Fibroblast of gingiva (primary cell): ENCODE results near the gene INPP4A.
"Not testable (repeated sequence)": the region's sequence is repeated elsewhere in the genome, so short reads cannot be mapped to it uniquely, and the experiment has no call there.

Experiments used
- DNase-seq: peaks from one replicate; pipeline ENCODE4 v3.0.0-alpha.2; 2011; ENCODE audit warnings: low read depth

The INPP4A gene

DNA sequence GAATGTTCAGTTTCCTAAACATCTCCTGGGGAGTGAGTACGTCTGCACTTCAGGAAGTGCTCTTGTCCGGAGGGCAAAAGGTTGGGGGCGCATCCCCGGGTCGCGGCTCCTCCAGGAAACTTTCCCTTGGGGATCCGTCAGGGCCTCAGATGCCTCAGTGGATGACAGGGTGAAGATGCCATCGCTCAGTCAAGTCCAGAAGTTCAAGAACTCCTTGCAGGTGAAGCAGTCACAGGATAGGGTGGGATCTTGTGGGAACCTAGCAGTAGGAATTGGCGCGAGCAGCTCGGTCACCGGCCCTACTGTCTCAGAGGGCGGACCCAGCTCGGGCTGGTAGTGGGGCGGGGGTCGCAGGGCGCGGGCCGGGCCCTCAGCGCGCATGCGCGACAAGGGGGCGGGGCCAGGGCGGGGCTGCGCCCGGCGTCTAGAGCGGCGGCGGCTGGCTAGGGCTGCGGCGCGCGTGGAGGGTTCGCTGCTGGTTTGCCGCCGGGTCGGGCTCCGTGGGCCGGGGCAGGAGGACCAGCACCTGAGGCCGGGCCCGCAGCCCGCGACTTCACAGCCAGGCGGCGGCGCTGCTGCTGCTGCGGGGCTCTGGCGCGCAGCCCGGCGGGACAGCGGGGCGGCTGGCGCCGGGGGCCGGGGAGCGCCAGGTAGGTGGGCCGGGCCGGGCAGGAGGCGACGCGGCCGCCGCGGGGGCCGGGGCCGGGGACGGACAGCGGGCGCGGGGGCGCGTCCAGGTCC, at the start of gene INPP4A:
TSS of gene INPP4A (plus strand) at position 423 of the 741 bp plus-strand sequence. CDS start 75,191 bp downstream, outside the sequence.
- DNase-seq, result peak; percentile 49

DNA sequence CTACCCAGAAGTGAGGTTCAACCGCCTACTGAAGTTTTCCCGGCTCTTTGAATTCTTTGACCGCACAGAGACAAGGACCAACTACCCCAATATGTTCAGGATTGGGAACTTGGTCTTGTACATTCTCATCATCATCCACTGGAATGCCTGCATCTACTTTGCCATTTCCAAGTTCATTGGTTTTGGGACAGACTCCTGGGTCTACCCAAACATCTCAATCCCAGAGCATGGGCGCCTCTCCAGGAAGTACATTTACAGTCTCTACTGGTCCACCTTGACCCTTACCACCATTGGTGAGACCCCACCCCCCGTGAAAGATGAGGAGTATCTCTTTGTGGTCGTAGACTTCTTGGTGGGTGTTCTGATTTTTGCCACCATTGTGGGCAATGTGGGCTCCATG, 48.7 kb upstream of the INPP4A start:
- no peak for DNase-seq

DNA sequence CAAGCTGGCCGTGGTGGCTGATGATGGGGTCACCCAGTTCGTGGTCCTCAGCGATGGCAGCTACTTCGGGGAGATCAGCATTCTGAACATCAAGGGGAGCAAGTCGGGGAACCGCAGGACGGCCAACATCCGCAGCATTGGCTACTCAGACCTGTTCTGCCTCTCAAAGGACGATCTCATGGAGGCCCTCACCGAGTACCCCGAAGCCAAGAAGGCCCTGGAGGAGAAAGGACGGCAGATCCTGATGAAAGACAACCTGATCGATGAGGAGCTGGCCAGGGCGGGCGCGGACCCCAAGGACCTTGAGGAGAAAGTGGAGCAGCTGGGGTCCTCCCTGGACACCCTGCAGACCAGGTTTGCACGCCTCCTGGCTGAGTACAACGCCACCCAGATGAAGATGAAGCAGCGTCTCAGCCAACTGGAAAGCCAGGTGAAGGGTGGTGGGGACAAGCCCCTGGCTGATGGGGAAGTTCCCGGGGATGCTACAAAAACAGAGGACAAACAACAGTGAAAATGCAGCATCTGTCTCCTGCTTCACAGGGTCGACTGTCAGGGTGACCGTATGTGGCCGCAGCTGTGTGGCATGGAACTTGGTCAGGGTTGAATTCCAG, 47.8 kb upstream of the INPP4A start:
- DNase-seq, result no peak

DNA sequence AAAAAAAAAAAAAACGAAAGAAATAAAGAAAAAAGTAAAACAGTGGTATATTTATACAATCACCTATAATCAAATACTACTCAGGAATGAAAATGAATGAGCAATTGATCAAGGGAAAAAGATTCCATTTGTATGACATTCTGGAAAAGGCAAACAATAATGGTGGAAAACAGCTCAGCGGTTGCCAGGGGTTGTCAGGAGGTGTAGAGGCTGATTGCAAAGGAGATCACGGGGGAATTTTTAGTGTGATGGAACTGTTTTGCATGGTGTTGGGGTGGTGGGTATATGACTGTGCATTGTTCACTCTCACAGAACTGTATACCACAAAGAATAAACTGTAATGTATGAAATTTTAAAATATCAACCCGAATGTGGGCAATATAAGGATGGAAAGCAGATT, 45.5 kb upstream of the INPP4A start:
- DNase-seq, result no peak

DNA sequence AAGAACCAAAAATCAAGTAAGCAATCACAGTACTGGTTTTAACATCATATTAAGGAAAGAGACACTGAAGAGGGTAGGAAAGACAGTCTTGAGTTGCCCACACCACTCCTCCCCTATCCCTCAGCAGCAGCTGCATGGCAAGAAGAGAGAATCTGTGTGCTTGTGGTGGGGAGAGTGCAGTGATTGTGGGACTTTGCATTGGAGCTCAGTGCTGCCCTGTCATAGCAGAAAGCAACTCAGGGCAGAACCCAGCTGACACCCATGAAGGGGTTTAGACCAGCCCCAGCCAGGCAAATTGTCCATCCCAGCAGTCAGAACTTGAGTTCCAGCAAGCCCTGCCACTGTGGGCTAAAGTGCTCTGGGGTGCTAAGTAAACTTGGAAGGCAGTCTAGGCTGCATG, 40.8 kb upstream of the INPP4A start:
- DNase-seq, result no peak

DNA sequence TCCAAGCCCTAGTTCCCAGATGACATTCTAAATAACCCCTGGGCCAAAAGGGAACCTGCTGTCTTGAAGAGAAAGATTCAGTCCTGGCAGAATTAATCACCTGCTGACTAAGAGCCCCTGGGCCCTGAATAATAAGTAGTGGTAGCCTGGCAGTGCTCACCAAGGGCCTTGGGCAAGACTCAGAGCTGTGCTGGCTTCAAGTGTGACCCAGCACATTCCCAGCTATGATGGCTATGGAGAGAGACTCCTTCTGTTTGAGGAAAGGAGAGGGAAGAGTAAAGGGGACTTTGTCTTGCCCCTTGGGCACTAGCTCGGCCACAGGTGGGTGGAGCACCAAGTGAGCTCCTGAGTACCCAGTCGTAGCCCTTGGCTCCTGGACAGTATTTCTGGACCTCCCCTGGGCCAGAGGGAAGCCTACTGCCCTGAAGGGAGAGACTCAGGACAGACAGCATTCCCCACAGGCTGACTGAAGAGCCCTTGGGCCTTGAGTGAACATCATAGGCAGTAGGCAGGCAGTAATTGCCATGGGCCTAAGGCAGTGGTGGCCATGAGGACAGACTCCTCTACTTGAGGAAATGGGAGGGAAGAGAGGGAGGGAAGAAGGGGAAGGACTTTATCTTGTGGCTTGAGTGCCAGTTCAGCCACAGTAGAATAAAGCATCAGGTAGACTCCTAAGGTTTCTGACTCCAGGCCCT, 40.0 kb upstream of the INPP4A start:
- no peak for DNase-seq

DNA sequence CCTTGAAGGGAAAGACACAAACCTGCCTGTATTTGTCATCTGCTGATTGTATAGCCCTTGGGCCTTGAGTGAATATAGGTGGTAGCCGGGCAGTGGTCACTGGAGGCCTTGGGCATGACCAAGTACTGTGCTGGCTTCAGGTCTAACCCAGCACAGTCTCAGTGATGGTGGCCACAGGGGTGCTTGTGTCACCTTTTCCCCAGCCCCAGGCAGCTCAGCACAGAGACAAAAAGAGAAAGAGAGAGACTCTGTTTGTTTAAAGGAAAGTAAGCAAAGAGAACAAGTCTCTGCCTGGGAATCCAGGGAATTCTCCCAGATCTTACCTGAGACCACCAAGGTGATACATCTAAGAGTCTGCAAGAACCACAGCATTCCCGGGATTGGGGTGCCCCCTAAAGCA, 39.4 kb upstream of the INPP4A start:
- DNase-seq, result no peak

DNA sequence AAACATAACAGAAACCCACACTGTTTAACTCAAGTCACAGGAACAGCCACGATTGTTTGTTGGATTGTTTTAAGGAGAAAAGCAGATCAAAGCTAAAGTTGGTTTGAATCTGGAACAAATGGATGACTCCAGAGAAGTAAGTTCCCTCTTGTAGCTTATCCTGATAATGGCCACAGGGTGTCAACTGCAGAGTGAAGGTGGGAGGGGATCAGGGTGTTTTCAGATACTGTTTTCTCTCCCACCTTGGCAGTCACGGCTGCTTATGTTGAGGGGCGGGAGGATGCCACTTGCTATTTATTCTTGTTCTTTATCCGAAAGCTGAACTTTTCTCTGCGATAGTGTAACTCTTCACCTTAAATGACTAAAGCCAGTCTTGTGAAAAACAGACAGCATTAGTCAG, 36.5 kb upstream of the INPP4A start:
- DNase-seq, result no peak

DNA sequence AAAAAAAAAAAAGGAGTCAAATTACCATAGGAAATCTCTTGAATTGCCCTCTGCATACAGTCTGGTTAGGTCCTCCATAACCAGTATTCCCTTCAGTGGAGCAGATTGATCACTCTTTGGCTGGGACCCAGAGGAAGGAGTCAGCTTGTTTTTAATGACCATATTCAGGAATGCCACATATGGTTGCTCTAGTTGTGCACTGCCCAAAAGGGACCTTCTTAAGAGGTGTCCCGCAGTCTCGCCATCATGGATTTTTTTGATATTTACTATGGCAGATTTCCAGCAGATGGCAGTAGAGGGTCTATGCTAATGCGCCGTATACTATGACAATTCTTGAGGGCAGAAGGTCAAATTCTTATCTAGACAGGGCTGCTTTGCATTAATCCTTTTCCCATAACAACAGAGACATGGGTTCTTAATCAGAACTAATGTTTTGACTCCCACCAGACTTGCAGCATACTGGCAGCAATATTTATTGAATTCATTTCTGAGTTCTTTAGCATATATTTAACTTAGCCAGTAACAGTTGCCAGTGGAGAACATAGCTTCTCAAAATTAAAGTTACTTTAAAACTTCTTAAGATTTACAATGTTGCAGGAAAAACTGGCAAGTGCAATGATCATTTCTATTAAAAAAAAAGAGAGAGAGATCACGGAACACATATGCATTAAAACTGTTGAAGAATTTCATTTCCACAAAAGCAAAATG, 31.8 kb upstream of the INPP4A start:
- DNase-seq, result peak; percentile 21

DNA sequence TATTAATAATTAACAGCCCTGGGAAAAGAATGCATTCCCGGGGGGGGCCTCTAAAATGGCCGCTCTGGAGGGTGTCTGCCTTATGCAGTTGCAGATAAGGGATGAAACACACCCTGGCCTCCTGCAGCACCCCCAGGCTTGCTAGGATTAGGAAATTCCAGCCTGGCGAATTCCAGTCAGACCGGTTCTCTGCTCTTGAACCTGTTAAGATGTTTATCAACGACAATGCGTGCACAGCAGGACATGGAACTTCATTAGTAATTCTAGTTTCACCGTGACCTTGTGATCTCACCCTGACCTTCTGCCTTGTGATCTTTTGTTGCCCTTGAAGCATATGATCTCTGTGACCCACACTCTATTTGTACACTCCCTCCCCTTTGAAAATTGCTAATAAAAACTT, 30.4 kb upstream of the INPP4A start:
- not testable (repeated sequence) for DNase-seq

DNA sequence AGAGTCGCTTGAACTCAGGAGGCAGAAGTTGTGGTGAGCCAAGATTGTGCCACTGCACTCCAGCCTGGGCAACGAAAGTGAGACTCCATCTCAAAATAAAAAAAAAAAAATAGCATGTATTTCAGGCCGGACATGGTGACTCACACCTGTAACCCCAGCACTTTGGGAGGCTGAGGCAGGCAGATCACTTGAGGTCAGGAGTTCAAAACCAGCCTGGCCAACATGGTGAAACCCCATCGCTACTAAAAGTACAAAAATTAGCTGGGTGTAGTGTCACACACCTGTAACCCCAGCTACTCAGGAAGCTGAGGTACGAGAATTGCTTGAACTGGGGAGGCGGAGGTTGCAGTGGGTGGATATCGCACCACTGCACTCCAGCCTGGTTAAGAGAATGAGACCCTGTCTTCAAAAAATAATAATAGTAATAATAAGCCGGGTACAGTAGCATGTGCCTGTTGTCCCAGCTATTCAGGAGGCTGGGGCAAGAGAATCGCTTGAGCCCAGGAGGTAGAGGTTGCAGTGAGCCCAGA, 28.9 kb upstream of the INPP4A start:
- not testable (repeated sequence) for DNase-seq

DNA sequence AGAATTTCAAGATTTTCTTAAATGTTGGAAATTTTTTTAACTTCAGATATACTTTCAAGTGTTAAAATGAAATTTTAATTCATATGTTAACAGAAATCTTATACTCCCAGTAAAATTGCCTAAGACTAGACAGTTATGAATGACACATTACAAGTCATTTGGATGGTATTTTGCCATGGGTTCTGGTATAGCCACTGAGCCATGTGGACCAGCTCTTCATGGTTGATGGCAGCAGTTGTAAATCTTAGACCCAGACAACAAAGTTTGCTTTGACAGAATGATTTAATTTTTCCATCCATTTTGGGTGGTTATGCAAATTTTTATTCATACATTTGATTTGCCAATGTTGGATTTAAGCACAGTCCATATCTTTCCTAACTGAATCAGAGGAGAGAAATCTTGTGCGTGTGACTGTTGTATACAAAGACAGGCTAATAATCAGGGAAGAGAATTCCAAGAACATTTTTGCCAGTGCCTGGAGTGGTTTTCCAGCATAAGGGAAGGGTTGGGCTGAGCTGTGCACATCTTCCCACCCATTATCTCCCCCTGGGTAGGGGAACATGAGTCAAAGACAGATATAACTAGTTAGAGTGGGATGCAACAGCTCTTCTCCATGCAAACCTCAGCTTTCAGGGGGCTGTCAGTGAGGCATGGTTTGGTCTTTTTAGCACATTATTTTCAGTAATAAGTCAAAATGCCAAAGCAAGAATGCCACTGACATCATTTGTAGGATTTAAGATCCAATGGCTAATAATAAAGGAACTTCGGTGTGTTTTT, 28.1 kb upstream of the INPP4A start:
- DNase-seq, result no peak

DNA sequence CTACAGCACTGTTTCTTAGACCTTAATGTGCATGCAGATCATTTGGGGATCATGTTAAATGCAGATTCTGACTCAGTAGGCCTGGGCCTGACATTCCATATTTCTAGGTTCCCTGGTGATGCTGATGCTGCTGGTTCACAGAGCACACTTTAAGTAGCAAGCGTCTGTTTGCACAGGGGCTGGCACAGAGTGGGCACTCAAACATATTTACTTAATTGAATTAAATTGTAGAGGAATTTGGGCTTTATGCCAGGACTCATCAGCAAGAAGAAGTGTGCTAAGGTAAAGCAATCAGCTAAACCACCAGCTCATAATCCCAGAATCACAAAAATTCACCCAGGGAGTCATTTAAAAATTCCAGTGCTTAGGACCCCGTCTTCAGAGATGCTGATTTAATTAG, 25.1 kb upstream of the INPP4A start:
- DNase-seq, result no peak

DNA sequence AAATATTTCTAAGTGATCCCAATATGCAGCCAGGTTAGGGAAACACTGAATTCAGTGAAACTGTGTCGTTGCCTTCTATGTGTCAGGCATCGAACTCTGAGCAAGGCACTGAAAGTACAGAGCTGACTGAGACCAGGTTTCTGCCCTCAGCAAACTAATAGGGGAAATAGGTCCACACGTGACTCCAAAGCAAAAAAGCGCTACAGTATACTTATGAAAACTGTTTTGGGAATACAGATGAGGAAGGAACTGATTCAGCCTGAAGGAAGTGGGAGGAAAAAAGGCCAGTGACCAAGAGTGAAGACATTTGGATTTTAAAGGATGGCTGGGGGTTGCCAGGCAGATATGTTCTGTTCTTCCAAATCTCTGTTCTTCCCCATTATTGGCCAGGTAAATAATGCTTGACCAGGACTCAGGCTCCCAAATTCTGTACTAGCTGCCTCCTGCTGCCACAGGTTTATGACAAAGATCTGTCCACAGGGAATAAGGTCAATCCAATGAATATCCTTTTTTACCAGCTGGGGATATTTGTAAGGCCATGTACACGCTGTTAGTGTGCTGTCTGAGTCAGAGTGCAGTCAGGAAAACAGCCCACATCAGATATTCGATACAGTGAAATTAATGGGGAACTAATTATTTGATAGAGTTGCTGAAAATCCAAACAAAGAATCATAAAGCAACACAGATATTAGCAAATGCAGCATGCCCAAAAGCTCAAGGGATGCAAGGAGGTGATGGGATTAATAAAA, 24.5 kb upstream of the INPP4A start:
- DNase-seq, result no peak

DNA sequence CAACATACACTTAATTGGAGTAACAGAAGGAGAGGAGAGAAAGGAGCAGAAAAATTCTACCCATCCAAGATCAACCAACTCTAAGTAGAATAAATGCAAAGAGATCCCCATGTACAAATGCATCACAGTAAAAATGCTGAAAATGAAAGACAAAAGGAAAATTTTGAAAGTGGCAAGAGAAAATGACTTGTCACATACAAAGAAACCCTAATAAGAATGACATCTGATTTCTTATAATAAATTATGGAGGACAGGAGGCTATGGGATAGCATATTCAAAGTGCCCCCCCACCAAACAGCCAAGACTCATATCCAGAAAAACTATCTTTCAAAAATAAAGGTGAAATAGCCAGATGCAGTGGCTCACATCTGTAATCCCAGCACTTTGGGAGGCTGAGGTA, 22.2 kb upstream of the INPP4A start:
- no peak for DNase-seq

DNA sequence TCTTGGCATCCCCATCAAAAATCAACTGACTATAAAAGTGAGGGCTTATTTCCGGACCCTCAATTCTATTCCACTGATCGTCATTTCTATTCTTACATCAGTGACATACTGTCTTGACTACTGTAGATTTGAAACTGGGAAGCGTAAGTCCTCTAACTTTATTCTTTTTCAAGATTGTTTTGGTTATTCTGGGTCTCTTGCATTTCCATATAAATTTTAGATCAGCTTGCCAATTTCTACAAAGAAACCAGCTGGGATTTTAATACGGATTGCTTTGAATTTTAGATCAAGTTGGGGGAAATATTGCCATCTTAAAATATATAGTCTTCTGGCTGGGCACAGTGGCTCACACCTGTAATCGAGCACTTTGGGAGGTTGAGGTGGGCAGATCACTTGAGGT, 17.9 kb upstream of the INPP4A start:
- DNase-seq, result no peak

DNA sequence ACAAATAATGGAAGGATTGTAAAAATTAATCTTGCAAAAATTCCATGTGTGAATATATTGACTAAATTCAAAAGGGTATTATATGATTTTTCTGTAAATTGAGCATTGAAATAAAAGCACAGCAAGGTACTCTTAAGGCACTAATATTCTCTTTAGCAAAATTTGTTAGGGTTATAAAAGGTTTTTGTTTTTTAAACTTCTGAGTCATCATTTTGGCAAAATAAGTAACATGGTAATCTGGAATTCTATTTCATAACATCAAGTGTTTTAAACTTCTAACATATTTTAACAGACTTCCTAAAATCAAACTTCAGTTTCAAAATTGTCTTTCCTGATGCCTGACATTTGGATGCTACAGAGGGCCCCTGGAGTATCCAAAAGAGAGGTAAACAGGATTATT, 12.5 kb upstream of the INPP4A start:
- no peak for DNase-seq

DNA sequence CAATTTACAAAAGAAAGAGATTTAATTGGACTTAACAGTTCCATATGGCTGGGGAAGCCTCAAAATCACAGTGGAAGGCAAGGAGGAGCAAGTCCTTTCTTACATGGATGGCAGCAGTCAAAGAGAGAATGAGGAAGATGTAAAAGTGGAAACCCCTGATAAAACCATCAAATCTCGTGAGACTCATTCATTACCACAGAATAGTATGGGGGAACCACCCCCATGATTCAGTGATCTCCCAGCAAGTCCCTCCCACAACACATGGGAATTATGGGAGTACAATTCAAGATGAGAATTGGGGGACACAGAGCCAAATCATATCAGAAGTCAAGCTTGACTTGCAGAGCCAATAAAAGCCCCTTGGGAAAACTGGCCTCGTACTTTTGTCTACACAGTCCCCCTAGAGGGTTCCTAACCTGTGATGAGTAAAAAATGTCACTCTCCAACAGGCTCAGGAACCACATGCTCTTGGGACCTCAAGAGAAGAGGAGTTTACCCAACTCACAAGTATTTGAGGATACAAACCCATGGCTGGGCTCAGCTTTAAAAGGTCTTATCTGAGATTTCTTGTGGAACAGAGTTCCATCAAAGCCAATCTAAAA, 11.2 kb upstream of the INPP4A start:
- no peak for DNase-seq

DNA sequence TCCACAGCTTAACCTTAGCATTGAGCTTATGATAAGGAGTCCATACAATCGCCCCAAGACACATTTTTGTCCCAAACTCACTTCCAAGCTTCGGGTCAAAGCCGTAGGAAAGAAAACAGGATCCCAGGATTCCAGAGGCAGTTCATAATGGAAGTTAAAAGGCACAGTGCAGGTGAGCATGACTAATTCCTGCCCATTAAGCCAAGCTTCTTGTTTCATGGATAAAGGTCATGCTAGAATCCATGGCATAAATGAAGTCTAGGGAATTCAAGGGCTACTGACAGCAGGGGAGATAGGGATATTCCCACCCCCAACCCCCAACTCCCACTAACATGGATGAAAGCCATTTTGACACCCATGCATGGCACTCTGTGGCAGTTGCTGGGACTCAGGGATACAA, 10.2 kb upstream of the INPP4A start:
- DNase-seq, result no peak

DNA sequence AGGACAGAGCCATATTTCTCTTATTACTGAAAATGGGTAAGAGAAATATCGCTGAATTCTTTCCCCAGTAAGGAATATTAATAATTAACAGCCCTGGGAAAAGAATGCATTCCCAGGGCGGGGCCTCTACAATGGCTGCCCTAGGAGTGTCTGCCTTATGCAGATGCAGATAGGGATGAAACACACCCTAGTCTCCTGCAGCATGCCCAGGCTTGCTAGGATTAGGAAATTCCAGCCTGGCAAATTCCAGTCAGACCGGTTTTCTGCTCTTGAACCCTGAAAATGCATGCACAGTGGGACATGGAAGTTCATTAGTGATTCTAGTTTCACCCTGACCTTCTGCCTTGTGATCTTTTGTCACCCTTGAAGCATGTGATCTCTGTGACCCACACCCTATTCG, 9.0 kb upstream of the INPP4A start:
- not testable (repeated sequence) for DNase-seq

DNA sequence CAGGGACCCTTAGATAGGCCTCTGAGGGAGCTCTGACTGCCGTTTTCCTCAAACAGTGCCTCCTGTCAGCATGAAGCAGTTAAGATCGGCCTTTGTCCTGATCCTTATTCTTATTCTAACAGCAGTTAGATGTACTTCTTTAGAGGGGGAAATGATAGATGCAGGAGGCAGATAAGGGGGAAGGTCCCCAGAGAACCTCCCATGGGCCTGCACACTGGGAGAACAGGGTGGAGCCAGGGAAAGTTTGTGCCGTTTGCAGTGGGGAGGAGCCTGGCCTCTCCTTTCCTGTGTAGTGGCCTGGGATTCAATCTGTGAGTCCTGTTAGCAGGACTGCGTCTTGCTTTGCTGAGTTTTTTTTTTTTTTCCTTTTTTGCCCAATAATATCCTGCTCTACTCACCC, 7.9 kb upstream of the INPP4A start:
- DNase-seq, result no peak
